Endothelial cell of umbilical vein (primary cell): ENCODE results near the gene HYPK. TPM values are rescaled to one million over a fixed set of nuclear protein-coding genes. Genes with fewer than 3 reads are reported as not detected.

ENCODE experiments used
- BruUV-seq: library from RNA; stranded (reverse); fragments of 400-500 nt; replicated peaks from 2 replicates; lab custom pipeline; 2021; lab: Mats Ljungman, UMichigan
- CTCF ChIA-PET: fragments of 300-600, 350-600 bp; sonication (Branson Sonifier 250); formaldehyde crosslinking; loops from one replicate; lab custom pipeline; 2021; ENCODE audit warnings: antibody characterized with exemption, inconsistent platforms; lab: Charles Lee
- POLR2A ChIA-PET: fragments of 300-600, 350-600 bp; sonication (Branson Sonifier 250); formaldehyde crosslinking; loops from one replicate; lab custom pipeline; 2021; ENCODE audit warnings: antibody characterized with exemption, inconsistent platforms; lab: Charles Lee
- DNase-seq: peaks from one replicate; pipeline ENCODE4 v3.0.0-alpha.2; 2011; ENCODE audit warnings: low read depth, low spot score
- FAIRE-seq: peaks from 2 replicates; lab custom pipeline; 2011; peaks lifted over from hg19 to GRCh38; lab: Jason Lieb, UNC
- H2AFZ ChIP-seq: 2 replicates; pipeline ENCODE4 v1.6.0; 2012; ENCODE audit warnings: low read depth, low read length, control low read depth, inconsistent platforms
- H3K27ac ChIP-seq: 2 replicates; pipeline ENCODE4 v1.5.1; 2011; ENCODE audit warnings: low read depth, mild to moderate bottlenecking, control low read depth, low read length, moderate library complexity; ENCODE audit not compliant: insufficient read depth
- H3K27me3 ChIP-seq, 2 experiments: 2 replicates each; pipeline versions ENCODE4 v1.6.0 to v1.6.1; 2011; ENCODE audit warnings: low read length in 2 of 2, mixed read lengths in 1 of 2; ENCODE audit not compliant: control insufficient read depth in 2 of 2, insufficient read depth in 2 of 2
- H3K36me3 ChIP-seq, 2 experiments: 2 replicates in 1 of 2; 3 replicates in 1 of 2; pipeline ENCODE4 v1.5.1; 2011; ENCODE audit warnings: low read length in 2 of 2, mild to moderate bottlenecking in 1 of 2, moderate library complexity in 1 of 2; ENCODE audit not compliant: control insufficient read depth in 2 of 2, insufficient read depth in 2 of 2; ENCODE audit errors: extremely low read depth in 1 of 2
- H3K4me1 ChIP-seq: 3 replicates; pipeline ENCODE4 v1.5.1; 2011; ENCODE audit warnings: mild to moderate bottlenecking, low read length; ENCODE audit not compliant: control insufficient read depth, insufficient read depth; ENCODE audit errors: extremely low read depth
- H3K4me2 ChIP-seq: 2 replicates; pipeline ENCODE4 v1.6.1; 2011; ENCODE audit warnings: low read length, control low read depth, mixed read lengths; ENCODE audit not compliant: insufficient read depth
- H3K4me3 ChIP-seq, 3 experiments: fragments of 200-600 bp in 1 of 3; sonication (generic), shearing (Covaris generic) in 1 of 3; replicated peaks in 1 of 3; 2 replicates each; pipeline ENCODE4 v1.5.1; 2011 to 2016; ENCODE audit warnings: control low read depth in 3 of 3, low read length in 3 of 3, mild to moderate bottlenecking in 2 of 3, inconsistent platforms in 1 of 3, low read depth in 1 of 3, moderate library complexity in 1 of 3; ENCODE audit not compliant: insufficient read depth in 1 of 3
- H3K79me2 ChIP-seq: 2 replicates; pipeline ENCODE4 v1.6.0; 2012; ENCODE audit warnings: low read length, inconsistent platforms; ENCODE audit not compliant: control insufficient read depth, insufficient read depth
- H3K9ac ChIP-seq: replicated peaks from 2 replicates; pipeline ENCODE3; 2011; ENCODE audit warnings: low read length, control low read depth; ENCODE audit not compliant: insufficient read depth; ENCODE audit errors: extremely low read depth
- H3K9me1 ChIP-seq: replicated peaks from 3 replicates; pipeline ENCODE4 v1.6.0; 2011; ENCODE audit warnings: mild to moderate bottlenecking, low read length; ENCODE audit not compliant: control insufficient read depth, insufficient read depth; ENCODE audit errors: extremely low read depth
- H3K9me3 ChIP-seq: replicated peaks from 2 replicates; pipeline ENCODE4 v1.5.1; 2012; ENCODE audit warnings: low read length, inconsistent platforms; ENCODE audit not compliant: control insufficient read depth, insufficient read depth
- H4K20me1 ChIP-seq: replicated peaks from 2 replicates; pipeline ENCODE3; 2011; ENCODE audit warnings: mild to moderate bottlenecking, low read length; ENCODE audit not compliant: control insufficient read depth, insufficient read depth; ENCODE audit errors: extremely low read depth
- EZH2 ChIP-seq: IDR thresholded peaks from 2 replicates; pipeline ENCODE4 v1.6.1; 2012; ENCODE audit warnings: borderline replicate concordance, low read depth, mild to moderate bottlenecking, moderate library complexity, low read length, inconsistent platforms; ENCODE audit not compliant: severe bottlenecking
- FOS ChIP-seq: IDR thresholded peaks from 2 replicates; pipeline ENCODE4 v1.6.1; 2011; ENCODE audit warnings: mild to moderate bottlenecking, low read length, moderate library complexity, borderline replicate concordance; ENCODE audit not compliant: insufficient read depth
- JUN ChIP-seq: IDR thresholded peaks from 2 replicates; pipeline ENCODE4 v1.6.1; 2011; ENCODE audit warnings: borderline replicate concordance, low read depth; ENCODE audit not compliant: insufficient read length, insufficient read depth
- MYC ChIP-seq: IDR thresholded peaks from one replicate; pipeline ENCODE4 v1.6.1; 2011; ENCODE audit warnings: mild to moderate bottlenecking, low read depth, low read length
- POLR2A ChIP-seq: IDR thresholded peaks from 2 replicates; pipeline ENCODE4 v1.6.1; 2012; ENCODE audit warnings: low read depth, mild to moderate bottlenecking, control low read depth, low read length
- POLR2AphosphoS5 ChIP-seq: IDR thresholded peaks from 2 replicates; pipeline ENCODE4 v1.6.1; 2012; ENCODE audit warnings: low read depth, mild to moderate bottlenecking, control low read depth, low read length, moderate library complexity; ENCODE audit not compliant: insufficient read depth
- dilution Hi-C: fragments of 300-500 bp; cut with MboI; formaldehyde crosslinking; loops from one replicate; pipeline ENCODE4 v1.15.0; 2019; ENCODE audit warnings: low sequenced_read_pairs; ENCODE audit not compliant: extremely low pct_ligation_motif_present
- intact Hi-C: fragments of 100-400 bp; cut with micrococcal nuclease; formaldehyde crosslinking; loops from one replicate; pipeline ENCODE4 v1.10.0; 2022
- polyA plus RNA-seq, 4 experiments: library from polyadenylated mRNA; depleted of rRNA in 3 of 4; stranded (reverse) in 3 of 4; unstranded in 1 of 4; fragments of >200 nt; gene quantifications; 2 replicates each; pipeline versions ENCODE4 v1.2.1 to v1.2.3, GENCODE V29; 2011 to 2012; ENCODE audit warnings: missing spikeins in 1 of 4
- total RNA-seq: library from RNA; stranded (reverse); gene quantifications from 2 replicates; pipeline ENCODE4 v1.2.3, GENCODE V29; 2021
- TF ChIP-seq, protein P1 (sequence below), 2 donors: IDR thresholded peaks; 1 replicate in 1 of 2; 2 replicates in 1 of 2; pipeline ENCODE4 v1.5.1; 2011; ENCODE audit warnings: low read length in 2 of 2, mild to moderate bottlenecking in 2 of 2, moderate library complexity in 2 of 2, control low read depth in 1 of 2, inconsistent platforms in 1 of 2, low read depth in 1 of 2; ENCODE audit not compliant: insufficient read depth in 1 of 2; ENCODE audit errors: extremely low read depth in 1 of 2
- TF ChIP-seq, protein P2 (sequence below): IDR thresholded peaks from 2 replicates; pipeline ENCODE4 v1.6.1; 2011; ENCODE audit not compliant: insufficient read depth, insufficient read length

Gene HYPK
- total and polyA plus RNA-seq, 2 donors (not counting 3 experiments of a cell fraction or from before 2014, with no cell fraction given) = 5.2 to 17.8 TPM

DNA sequence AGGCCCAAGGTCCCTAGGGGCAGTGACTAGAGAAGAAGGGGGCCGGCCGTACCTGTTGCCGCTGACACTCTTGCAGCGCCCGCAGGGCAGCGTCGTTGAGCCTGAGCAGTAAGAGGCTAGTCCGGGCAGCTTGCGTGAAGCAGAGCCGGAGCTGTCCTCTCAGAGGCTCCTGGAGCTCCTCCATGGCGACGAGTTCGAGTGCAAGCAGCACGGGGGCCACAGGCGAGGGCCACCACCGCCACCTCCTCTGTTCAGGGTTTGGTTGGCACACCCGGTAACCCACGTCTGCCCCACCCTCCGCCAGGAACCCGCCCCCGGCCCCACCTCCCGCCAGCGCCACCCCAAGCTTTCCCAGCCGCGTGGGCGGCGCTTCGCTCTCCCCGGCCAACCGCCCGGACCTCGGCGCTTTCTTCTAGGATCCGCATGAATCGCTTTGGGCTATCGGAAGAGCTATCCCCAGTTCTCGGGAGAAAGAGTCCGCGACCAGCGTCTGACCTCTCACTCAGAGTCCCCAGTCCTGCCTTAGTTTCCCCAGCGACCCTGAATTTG lies 23.6 kb upstream of the HYPK start, which contains the start of gene ELL3:
Gene ELL3, minus strand, starts transcription at position 249 of the 549 bp plus-strand sequence. Its CDS starts 65 bp downstream, at position 184.
- Histone ChIP-seq H3K27ac (peak within 1 kb of the TSS; percentile 48), H4K20me1 (no peaks in the 10 kb centered on the region), H3K9me1 (no peaks in the 10 kb centered on the region), H3K9me3 (no peaks in the 10 kb centered on the region), H3K4me2 (peak within 1 kb of the TSS; percentile 88), H3K9ac (peak within 1 kb of the TSS; percentile 76), H3K27me3 (no peaks in the 10 kb centered on the region), H2AFZ (peak within 1 kb of the TSS; percentile 96), H3K4me3 (peak within 1 kb of the TSS; percentile 56 to 76 (median 61)), H3K79me2 (no peaks in the 10 kb centered on the region), H3K36me3 (peaks cover 12 to 16% of the 10 kb centered on the region in 2 experiments), H3K4me1 (peaks cover 3% of the 10 kb centered on the region)
- ChIA-PET CTCF (interaction anchor here (0.6 to 2.8 kb wide), 10 partner anchors 10 to 301 kb away, joined by 3 to 24 read pairs (median 4); partner anchors contain the start of gene SERF2), POLR2A (interaction anchor here (0.6 to 1.5 kb wide), 2 partner anchors 24 to 88 kb away, joined by 3 to 4 read pairs; partner anchors contain the start of gene HYPK)
- DNase-seq (no peak), FAIRE-seq (peak; percentile 88)
- dilution Hi-C loops = no loop called here
- TF ChIP-seq POLR2A = peak; percentile 8
- TF ChIP-seq, protein P1, sequence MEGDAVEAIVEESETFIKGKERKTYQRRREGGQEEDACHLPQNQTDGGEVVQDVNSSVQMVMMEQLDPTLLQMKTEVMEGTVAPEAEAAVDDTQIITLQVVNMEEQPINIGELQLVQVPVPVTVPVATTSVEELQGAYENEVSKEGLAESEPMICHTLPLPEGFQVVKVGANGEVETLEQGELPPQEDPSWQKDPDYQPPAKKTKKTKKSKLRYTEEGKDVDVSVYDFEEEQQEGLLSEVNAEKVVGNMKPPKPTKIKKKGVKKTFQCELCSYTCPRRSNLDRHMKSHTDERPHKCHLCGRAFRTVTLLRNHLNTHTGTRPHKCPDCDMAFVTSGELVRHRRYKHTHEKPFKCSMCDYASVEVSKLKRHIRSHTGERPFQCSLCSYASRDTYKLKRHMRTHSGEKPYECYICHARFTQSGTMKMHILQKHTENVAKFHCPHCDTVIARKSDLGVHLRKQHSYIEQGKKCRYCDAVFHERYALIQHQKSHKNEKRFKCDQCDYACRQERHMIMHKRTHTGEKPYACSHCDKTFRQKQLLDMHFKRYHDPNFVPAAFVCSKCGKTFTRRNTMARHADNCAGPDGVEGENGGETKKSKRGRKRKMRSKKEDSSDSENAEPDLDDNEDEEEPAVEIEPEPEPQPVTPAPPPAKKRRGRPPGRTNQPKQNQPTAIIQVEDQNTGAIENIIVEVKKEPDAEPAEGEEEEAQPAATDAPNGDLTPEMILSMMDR (IDR thresholded peaks at IDR 0.05; ENCODE audit: extremely low read depth in 1 of 2, insufficient read depth in 1 of 2, low read depth in 1 of 2, low read length in 2 of 2) = no peak
- TF ChIP-seq MYC = no peak
- no peak for TF ChIP-seq JUN
- TF ChIP-seq FOS = no peak
- TF ChIP-seq POLR2AphosphoS5 = no peak
- TF ChIP-seq, protein P2, sequence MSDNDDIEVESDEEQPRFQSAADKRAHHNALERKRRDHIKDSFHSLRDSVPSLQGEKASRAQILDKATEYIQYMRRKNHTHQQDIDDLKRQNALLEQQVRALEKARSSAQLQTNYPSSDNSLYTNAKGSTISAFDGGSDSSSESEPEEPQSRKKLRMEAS = no peak
- no peak for TF ChIP-seq EZH2
- intact Hi-C loops = loop anchor here (1.0 kb wide), 1 partner anchor 16 kb away; the partner anchor contains the start of gene SERF2
- no TSS peak for BruUV-seq
